Hippocampal formation (tissue), 2 donors: Measurements from ENCODE around the gene VPS37C.
"Not testable (repeated sequence)": the region's sequence is repeated elsewhere in the genome, so short reads cannot be mapped to it uniquely, and the experiment has no call there.

Source experiments
- DNase-seq, 2 donors: peaks; one replicate each; lab custom pipeline; 2025; lab: John Stamatoyannopoulos, UW

Gene VPS37C

GRCh38 chr11:61174949-61175348 is 13.7 kb upstream of the VPS37C start:
- DNase-seq = no peak

- no peak for DNase-seq
Measured at GRCh38 chr11:61174273-61174672, 13.0 kb upstream of the VPS37C start.

GRCh38 chr11:61173456-61173855 is 12.2 kb upstream of the VPS37C start:
- no peak for DNase-seq

DNA sequence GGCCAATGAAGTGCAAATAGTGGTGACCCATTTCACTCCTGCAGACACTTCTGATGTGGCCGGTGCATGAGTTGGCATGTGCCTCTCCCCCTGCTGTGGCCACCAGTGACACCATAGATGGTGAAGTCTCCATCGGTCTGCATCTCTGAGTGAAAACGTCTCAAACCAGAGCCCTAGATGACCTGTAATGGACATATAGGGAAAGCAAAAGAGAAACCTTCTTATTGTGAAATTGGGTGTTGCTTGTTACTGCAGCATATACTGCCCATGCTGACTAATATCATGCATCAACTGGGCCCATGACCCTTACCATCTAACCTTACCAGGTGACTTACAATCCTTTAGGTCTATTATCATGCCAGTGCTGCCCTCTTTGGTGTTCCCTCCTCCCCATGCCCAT is 11.7 kb upstream of the VPS37C start:
- DNase-seq = no peak

GRCh38 chr11:61172356-61172755 is 11.1 kb upstream of the VPS37C start:
- DNase-seq = no peak

- DNase-seq = no peak
Measured at GRCh38 chr11:61171907-61172306, 10.7 kb upstream of the VPS37C start.

DNA sequence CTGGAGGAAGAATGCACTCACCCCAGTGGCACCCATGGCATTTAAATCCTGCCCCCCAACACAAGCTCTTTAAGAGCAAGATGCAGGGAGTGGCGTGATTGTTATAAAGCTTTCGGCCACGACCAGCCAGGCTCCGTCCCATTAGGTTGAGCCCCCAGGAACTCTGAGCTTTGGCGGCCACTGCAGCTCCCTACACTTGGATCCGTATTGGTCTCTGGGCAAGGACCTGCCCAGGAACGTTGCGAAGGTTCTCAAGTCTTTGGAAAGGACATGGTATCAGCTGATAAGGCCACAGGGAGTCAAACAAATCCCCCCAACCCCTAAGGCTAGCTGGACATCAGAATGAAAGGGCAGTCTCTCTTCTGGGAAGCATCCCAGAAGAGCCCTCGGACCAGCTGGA is 9.3 kb upstream of the VPS37C start:
- no peak for DNase-seq

DNA sequence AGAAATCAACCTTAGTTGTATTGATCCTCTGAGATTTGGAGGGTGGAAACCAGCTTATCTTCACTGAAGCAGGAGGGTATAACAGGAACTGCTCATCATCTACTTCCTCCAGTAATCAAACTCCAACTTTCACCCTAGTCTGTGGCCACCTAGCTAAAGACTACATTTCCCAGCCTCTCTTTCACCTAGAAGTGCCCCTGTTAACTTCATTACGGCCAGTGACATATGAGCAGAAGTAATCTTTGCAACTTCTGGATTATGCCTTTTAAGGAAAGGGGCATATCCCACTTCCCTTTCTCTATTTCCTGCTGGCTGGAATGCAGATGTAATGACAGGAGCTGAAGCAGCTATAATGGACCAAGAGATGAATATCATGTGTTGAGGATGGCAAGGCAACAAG is 7.6 kb upstream of the VPS37C start:
- DNase-seq = no peak

GRCh38 chr11:61168042-61168688 is 6.9 kb upstream of the VPS37C start:
- DNase-seq = no peak

- DNase-seq = not testable (repeated sequence)
Measured at GRCh38 chr11:61166331-61166730, 5.1 kb upstream of the VPS37C start.

DNA sequence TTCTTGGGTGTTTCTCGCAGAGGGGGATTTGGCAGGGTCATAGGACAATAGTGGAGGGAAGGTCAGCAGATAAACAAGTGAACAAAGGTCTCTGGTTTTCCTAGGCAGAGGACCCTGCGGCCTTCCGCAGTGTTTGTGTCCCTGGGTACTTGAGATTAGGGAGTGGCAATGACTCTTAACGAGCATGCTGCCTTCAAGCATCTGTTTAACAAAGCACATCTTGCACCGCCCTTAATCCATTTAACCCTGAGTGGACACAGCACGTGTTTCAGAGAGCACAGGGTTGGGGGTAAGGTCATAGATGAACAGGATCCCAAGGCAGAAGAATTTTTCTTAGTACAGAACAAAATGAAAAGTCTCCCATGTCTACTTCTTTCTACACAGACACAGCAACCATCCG is 4.6 kb upstream of the VPS37C start:
- not testable (repeated sequence) for DNase-seq

DNA sequence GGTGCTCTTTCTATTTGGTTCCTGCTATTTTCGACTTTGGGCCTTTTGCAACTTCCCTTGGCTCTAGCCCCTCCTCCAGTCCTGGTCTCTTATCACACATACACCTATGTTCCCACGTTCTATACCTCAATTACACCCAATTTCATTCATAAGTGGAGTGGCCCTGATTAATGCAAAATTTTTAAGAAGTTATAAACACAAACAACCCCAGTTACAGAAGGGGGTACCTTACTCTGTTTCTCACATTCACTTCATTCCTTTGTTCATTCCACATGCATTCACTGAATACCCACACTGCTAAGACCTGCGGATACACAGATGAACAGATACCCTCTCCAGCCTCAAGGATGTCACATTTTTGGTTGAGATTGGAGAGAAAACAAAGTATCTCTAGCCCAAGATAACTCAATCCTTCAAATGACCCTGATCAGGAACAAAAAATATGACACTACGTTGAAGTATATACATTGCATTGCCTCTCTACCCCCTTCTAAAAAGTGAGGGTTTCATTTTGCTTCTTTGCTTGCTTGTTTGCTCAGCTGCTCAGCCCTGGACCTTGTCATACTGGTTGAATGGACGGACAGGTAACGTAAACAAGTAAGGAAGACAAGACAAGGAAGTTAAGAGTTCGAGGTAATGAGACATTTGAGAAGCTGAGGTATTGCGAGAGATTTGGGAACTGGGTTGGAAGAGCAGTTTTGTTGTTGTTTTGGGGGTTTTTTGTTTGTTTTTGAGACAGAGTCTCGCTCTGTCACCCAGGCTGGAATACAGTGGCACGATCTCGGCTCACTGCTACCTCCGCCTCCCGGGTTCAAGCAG is 3.6 kb upstream of the VPS37C start:
- DNase-seq = no peak

GRCh38 chr11:61163714-61164605 is 2.7 kb upstream of the VPS37C start:
- no peak for DNase-seq

DNA sequence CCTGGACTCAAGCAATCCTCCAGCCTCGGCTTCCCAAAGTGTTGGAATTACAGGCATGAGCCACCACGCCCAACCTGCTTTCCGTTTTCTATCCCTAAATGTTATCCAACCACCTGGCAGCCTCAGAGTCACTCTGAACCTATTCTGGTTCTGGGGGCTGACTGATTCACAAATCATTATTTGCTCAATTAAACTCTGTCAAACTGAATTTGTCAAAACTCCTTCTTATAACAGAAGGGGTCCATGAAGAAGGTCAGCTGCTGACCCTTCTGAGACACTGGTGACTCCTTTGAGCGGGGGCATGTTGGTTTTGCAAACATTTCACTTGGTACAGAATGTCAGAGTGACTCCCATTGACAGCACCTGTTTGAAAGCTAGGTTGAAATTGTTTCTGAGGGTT is 1.8 kb upstream of the VPS37C start:
- no peak for DNase-seq

DNA sequence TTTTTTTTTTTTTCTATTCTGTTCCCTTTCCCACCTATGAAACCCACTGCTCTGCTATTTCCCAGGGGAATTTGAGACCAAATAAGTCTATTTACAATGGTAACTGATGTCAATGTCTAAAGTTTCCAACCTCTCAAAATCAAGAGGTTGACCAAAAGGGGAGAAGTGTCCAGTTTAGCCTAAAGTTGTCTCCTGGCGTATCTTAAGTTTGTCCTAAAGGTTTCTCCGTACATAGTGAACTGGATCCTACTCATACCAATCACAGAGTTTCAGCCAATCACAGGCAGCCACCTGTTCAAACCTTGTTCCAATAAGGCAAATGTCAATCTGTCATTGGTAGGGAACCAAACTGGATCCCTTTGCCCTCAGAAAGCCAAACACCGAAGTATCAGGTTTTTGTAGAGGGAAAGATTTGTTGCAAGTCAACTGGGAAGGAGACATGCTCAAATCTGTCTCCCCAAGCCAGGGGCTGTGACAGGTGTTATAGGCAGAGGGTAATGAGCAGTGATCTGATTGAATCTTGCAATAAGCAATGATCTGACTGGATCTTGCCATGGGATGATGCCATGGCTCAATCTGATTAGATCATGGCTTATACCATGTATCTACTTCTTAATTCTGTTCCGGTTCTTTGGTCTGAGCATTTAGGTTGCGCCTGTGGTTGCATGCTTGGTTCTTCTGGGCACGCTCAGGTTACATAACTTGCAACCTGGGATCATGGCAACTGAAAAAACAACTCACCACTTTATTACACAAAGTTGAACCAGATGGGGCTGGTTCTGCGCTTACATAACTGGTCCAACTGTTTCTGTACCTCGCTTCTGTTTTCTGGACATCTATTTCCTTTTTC is 1.1 kb upstream of the VPS37C start:
- DNase-seq = no peak

DNA sequence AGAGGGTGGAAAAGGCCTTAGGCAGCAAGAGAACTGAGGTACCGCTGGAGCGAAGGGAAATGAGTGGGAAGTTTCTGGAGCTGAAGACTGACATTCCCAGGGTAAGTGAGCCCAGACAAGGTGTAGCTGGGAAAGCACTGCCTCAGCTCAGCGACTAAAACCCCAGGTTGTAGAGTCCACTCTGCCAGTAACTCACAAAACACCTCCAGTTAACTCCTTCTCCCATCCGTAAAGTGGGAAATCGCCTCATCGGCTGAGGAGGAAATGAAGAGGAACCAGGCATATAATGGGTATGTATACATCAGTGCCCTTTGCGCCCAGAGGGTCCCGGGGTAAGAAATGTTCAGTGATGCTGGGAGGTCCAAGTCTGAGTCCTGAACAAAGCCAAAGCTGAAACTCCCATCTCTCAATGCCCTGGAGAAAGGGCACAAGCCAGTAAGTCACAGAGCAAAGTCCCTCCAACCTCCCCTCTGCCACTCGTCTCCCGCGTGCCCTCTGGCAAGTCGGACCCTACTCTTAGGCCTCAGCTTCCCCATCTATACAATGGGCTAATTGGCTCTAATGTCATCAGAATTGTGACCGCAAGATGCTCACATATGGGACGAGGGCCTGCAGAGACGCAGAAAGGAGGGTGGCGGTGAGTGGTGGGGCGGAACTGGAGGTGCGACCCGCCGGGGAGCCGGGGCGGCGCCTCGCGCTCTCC is 588 bp downstream of the VPS37C start:
- no peak for DNase-seq

DNA sequence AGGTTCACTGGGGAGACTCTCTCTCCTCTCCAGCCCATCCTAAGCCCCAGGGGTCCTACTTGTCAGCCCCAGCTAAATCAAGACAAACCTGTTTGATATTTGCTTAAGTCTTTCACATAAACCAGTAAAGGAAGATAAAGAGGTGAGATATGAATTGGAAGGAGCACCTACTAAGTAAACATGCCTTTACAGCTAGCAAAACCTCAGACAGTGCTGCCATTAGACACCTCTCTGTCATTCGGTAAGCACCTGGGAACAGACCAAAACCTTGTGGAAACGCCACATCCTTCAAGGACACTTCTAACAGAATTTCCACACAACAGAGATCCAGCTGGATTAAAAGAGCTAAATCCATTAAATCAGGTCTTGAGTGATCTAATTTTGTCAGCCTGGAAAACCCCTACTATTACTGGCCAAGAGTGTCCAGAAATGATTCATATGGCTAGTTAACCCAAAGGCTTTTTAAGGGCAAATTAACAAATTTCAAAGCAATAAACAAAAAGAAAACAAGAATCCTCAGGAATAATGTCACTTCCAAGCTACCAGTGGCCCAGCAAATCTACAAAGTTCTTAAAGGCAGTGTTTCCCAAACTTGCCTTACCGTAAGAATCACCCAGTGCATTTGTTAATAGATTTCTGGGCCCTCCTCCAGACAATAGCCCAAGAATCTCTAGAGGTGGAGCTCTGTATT is 2.4 kb downstream of the VPS37C start:
- no peak for DNase-seq

DNA sequence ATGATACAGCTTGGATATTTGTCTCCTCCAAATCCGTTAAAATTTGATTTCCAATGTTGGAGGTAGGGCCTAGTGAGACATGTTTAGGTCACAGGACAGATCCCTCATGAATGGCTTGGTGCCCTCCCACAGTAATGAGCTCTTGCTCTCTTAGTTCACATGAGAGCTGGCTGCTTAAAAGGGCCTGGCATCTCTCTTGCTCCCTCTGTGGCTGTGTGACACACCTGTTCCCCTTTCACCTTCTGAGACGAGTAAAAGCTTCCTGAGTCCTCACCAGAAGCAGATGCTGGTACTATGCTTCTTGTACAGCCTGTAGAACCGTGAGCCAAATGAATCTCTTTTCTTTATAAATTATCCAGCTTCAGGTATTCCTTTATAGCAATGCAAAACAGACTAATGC is 3.5 kb downstream of the VPS37C start:
- DNase-seq = no peak

DNA sequence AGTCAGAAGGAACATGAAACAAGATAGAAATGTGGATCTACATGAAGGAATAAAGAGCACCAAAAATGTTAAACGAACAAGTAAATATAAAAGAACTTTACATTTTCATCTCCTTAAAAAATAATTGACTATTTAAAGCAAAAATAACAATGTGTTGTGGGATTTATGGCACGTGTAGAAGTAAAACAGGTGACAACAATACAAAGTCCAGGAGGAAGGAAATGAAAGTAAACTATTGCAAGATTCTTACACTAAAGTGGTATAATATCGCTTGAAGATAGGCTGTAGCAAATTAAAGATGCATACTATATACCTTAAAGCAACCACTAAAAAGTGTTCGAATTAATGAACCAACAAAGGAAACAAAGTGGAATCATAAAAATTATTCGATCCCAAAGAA is 5.5 kb downstream of the VPS37C start:
- DNase-seq = no peak

GRCh38 chr11:61155312-61155711 is 5.9 kb downstream of the VPS37C start:
- DNase-seq = no peak
